ENCODE results near the gene INSL3. TPM values are rescaled to one million over a fixed set of nuclear protein-coding genes. Genes with fewer than 3 reads are reported as not detected.

Gene INSL3
- total RNA-seq, 1 donor from 2014 or later, result not detected

DNA sequence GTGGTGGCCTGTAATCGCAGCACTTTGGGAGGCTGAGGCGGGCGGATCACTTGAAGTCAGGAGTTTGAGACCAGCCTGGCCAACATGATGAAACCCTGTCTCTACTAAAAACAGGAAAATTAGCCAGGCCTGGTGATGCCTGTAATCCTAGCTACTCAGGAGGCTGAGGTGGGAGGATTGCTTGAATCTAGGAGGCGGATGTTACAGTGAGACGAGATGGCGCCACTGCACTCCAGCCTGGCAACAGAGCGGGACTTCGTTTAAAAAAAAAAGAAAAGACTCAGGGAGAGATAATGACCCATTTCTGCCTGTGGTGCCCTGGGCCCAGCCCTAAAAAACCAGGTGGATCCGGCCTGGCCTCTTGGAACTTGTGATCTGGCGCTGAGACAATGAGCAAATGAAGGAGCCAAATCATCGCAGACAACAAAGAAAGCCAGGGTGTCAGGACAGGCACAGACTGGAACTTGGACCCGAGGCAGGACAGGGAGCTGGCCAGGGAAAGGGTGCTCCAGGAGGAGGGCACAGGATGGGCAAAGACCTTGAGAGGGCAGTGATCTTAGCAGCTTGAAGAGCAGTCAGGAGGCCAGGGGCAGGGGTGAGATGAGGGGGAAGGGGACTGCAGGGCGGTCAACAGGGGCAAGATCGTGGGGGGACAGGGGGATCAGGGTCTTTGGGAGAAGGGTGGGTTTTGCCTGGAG, 27.4 kb upstream of the INSL3 start:
- H3K36me3 Mint-ChIP-seq (ENCODE audit: low read depth), result no peaks in the 10 kb centered on the region
- peaks cover 8% of the 10 kb centered on the region for H3K4me1 Mint-ChIP-seq (ENCODE audit: low read depth)
- DNase-seq (ENCODE audit: low spot score), result no peak
- no peaks in the 10 kb centered on the region for H3K9me3 Mint-ChIP-seq (ENCODE audit: low read depth)
- no peak for TF ChIP-seq CTCF (IDR thresholded peaks at IDR 0.05)
- H3K27ac Mint-ChIP-seq (ENCODE audit: unreplicated experiment), result peak overlapping the region; percentile 65
- H3K27me3 Mint-ChIP-seq (ENCODE audit: low read depth), result no peaks in the 10 kb centered on the region
- H3K4me3 Mint-ChIP-seq (ENCODE audit: unreplicated experiment), result no peak overlapping the region

DNA sequence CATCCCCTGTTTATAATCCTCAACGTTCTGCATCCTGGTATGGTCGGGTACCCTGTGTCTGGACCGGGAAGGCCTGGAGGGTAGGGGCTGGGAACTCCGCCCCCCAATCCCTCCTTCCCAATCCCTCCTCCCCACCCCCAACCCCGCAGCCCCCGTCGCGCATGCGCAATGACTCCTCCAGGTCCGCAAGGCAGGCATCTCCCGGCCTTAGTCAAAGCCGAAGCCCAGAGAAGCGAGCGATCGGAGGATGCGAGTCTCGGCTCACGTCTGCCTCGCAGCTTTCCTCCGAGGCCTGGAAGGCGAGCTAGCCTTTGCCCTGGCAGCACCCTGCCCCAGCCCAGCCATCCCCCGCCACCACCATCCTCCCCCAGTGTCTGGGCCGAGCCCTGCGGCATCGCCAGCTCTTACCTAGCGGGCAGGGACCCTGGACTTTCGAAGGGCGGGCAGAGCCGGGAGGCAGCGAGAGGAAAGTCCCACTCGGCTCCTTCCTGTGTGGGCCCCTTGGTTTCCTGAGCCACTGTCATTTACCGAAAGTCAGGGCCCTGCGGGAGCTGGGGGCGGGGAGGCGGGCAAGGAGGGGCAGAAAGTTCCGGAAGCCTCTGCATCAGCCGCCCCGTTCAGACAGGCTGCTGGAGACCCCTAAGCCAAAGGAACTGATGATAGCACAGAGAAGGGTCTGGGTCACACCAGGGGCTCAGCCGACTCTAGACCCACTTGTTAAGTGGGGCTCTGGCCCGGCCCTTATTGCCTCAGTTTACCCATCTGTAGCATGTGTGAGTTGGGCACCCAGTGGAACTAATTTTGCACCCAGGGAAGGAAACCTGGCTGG, 26.4 kb upstream of the INSL3 start, which contains the start of gene JAK3:
JAK3 (minus strand) TSS at position 445 of the 829 bp plus-strand sequence. CDS start 3,565 bp downstream, outside the sequence.
- Mint-ChIP-seq H3K36me3 (ENCODE audit: low read depth) (no peaks in the 10 kb centered on the region), H3K4me1 (ENCODE audit: low read depth) (peaks cover 8% of the 10 kb centered on the region), H3K9me3 (ENCODE audit: low read depth) (no peaks in the 10 kb centered on the region), H3K4me3 (ENCODE audit: unreplicated experiment) (peak within 1 kb of the TSS; percentile 63), H3K27ac (ENCODE audit: unreplicated experiment) (peak within 1 kb of the TSS; percentile 88), H3K27me3 (ENCODE audit: low read depth) (no peaks in the 10 kb centered on the region)
- TF ChIP-seq CTCF (IDR thresholded peaks at IDR 0.05), result no peak
- DNase-seq (ENCODE audit: low spot score), result no peak

DNA sequence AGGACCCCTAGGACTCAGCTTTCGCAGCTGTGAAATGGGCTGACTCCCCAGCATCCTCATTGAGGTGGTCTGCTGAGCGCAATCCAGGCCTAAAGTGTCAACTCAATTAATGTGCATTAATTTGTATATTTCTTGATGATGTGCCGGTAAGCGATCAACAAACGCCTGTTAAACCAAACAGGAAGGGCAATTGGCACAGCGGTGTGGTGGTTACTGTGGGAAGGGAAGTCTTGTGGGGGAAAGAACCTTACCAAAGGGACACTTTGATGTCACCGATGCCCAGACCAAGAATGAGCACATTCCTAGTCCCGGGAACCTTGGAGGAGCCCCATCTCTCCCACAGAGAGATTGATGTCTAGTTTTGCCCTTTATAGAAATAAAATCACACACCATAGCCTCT, 24.8 kb upstream of the INSL3 start:
- H3K4me1 Mint-ChIP-seq (ENCODE audit: low read depth), result peaks cover 18% of the 10 kb centered on the region
- H3K27me3 Mint-ChIP-seq (ENCODE audit: low read depth), result no peaks in the 10 kb centered on the region
- TF ChIP-seq CTCF (IDR thresholded peaks at IDR 0.05), result no peak
- DNase-seq (ENCODE audit: low spot score), result no peak
- no peaks in the 10 kb centered on the region for H3K9me3 Mint-ChIP-seq (ENCODE audit: low read depth)
- no peaks in the 10 kb centered on the region for H3K36me3 Mint-ChIP-seq (ENCODE audit: low read depth)
- H3K27ac Mint-ChIP-seq (ENCODE audit: unreplicated experiment), result no peak overlapping the region
- H3K4me3 Mint-ChIP-seq (ENCODE audit: unreplicated experiment), result no peak overlapping the region

GRCh38 chr19:17843908-17844490, 22.7 kb upstream of the INSL3 start:
- Mint-ChIP-seq H3K4me1 (ENCODE audit: low read depth) (peaks cover 14% of the 10 kb centered on the region), H3K27me3 (ENCODE audit: low read depth) (peaks cover 5% of the 10 kb centered on the region), H3K27ac (ENCODE audit: unreplicated experiment) (peak overlapping the region; percentile 47), H3K4me3 (ENCODE audit: unreplicated experiment) (no peak overlapping the region), H3K9me3 (ENCODE audit: low read depth) (no peaks in the 10 kb centered on the region), H3K36me3 (ENCODE audit: low read depth) (no peaks in the 10 kb centered on the region)
- no peak for DNase-seq (ENCODE audit: low spot score)
- no peak for TF ChIP-seq CTCF (IDR thresholded peaks at IDR 0.05)

DNA sequence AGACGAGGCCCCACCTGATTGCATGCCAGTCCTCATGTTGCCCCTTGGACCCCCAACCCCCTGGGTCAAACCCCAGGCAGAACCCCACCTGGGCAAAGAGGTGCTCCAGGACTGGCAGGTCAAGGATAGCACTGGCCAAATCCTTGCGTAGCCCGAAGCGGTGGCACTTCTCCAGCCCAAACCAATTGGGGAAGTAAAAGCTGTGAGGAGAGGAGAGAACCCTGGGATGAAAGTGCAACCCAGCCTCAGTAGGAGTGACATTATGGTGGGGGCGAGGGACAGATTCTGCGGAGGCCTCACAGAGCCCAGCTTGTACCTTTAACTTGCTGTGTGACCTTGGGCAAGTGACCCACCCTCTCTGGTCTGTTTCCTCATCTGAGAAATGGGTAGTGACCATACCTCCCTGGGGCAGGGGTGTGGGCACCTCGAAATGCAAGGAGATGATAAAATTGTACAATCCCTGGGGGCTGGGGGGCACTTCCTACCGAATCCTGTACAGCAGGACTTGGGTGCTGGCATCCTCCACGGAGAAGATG, 22.0 kb upstream of the INSL3 start:
- DNase-seq (ENCODE audit: low spot score), result no peak
- H3K4me3 Mint-ChIP-seq (ENCODE audit: unreplicated experiment), result no peak overlapping the region
- H3K36me3 Mint-ChIP-seq (ENCODE audit: low read depth), result no peaks in the 10 kb centered on the region
- H3K4me1 Mint-ChIP-seq (ENCODE audit: low read depth), result peaks cover 14% of the 10 kb centered on the region
- TF ChIP-seq CTCF (IDR thresholded peaks at IDR 0.05), result no peak
- no peaks in the 10 kb centered on the region for H3K9me3 Mint-ChIP-seq (ENCODE audit: low read depth)
- no peak overlapping the region for H3K27ac Mint-ChIP-seq (ENCODE audit: unreplicated experiment)
- H3K27me3 Mint-ChIP-seq (ENCODE audit: low read depth), result peaks cover 8% of the 10 kb centered on the region

Measured in chondrocyte (in vitro differentiated cells).